ENCODE measurements around the gene ITIH1.

The ITIH1 gene

GRCh38 chr3:52787672-52788625 is 10.6 kb downstream of the ITIH1 start:
- in situ Hi-C loops (cut with MboI; ENCODE audit: low sequenced_read_pairs) = no loop called here

GRCh38 chr3:52788890-52789745 is 11.7 kb downstream of the ITIH1 start:
- in situ Hi-C loops (cut with MboI; ENCODE audit: low sequenced_read_pairs) = no loop called here

GRCh38 chr3:52789746-52790040 is 12.3 kb downstream of the ITIH1 start:
- in situ Hi-C loops (cut with MboI; ENCODE audit: low sequenced_read_pairs) = no loop called here

- in situ Hi-C loops (cut with MboI; ENCODE audit: low sequenced_read_pairs) = no loop called here
Observed at GRCh38 chr3:52790337-52790736, 12.9 kb downstream of the ITIH1 start.

GRCh38 chr3:52790741-52791140 is 13.3 kb downstream of the ITIH1 start:
- in situ Hi-C loops (cut with MboI; ENCODE audit: low sequenced_read_pairs) = no loop called here

GRCh38 chr3:52791366-52791765 is 14.0 kb downstream of the ITIH1 start:
- in situ Hi-C loops (cut with MboI; ENCODE audit: low sequenced_read_pairs) = no loop called here

- in situ Hi-C loops (cut with MboI; ENCODE audit: low sequenced_read_pairs) = no loop called here
Observed at GRCh38 chr3:52791928-52792327, 14.5 kb downstream of the ITIH1 start.

GRCh38 chr3:52792413-52792812 is 15.0 kb downstream of the ITIH1 start:
- in situ Hi-C loops (cut with MboI; ENCODE audit: low sequenced_read_pairs) = no loop called here

- in situ Hi-C loops (cut with MboI; ENCODE audit: low sequenced_read_pairs) = no loop called here
Observed at GRCh38 chr3:52792961-52793695, 15.7 kb downstream of the ITIH1 start.

GRCh38 chr3:52793702-52794611 is 16.6 kb downstream of the ITIH1 start:
- in situ Hi-C loops (cut with MboI; ENCODE audit: low sequenced_read_pairs) = no loop called here

- in situ Hi-C loops (cut with MboI; ENCODE audit: low sequenced_read_pairs) = no loop called here
Observed at GRCh38 chr3:52794612-52795099, 17.3 kb downstream of the ITIH1 start, which contains the start of gene ITIH3. Gene ITIH3 (plus strand): TSS chr3:52794796. CDS start chr3:52794804, 8 bp downstream.

- in situ Hi-C loops (cut with MboI; ENCODE audit: low sequenced_read_pairs) = no loop called here
Observed at GRCh38 chr3:52795298-52795900, 18.0 kb downstream of the ITIH1 start.

- in situ Hi-C loops (cut with MboI; ENCODE audit: low sequenced_read_pairs) = no loop called here
Observed at GRCh38 chr3:52796411-52796810, 19.0 kb downstream of the ITIH1 start.

GRCh38 chr3:52798376-52798977 is 21.1 kb downstream of the ITIH1 start:
- in situ Hi-C loops (cut with MboI; ENCODE audit: low sequenced_read_pairs) = no loop called here

GRCh38 chr3:52798978-52799476 is 21.6 kb downstream of the ITIH1 start:
- in situ Hi-C loops (cut with MboI; ENCODE audit: low sequenced_read_pairs) = no loop called here

GRCh38 chr3:52800079-52800478 is 22.7 kb downstream of the ITIH1 start:
- in situ Hi-C loops (cut with MboI; ENCODE audit: low sequenced_read_pairs) = no loop called here

GRCh38 chr3:52801839-52802238 is 24.4 kb downstream of the ITIH1 start:
- in situ Hi-C loops (cut with MboI; ENCODE audit: low sequenced_read_pairs) = no loop called here

GRCh38 chr3:52805270-52806039 is 28.1 kb downstream of the ITIH1 start:
- in situ Hi-C loops (cut with MboI; ENCODE audit: low sequenced_read_pairs) = no loop called here
